ENCODE data around the gene CLTB. TPM values are rescaled to one million over a fixed set of nuclear protein-coding genes. Genes with fewer than 3 reads are reported as not detected.

The CLTB gene
- total and polyA plus RNA-seq, 2 of the 13 experiments (the other 11 are each of a cell fraction or from before 2014, with no cell fraction given): 23.3 to 33.8 TPM

- TF ChIP-seq MYC (CRISPR knock-in tag; IDR thresholded peaks at IDR 0.05; ENCODE audit: borderline replicate concordance) (peak; percentile 67; the same call in 1 of the 2 replicates), KLF15 (CRISPR knock-in tag; IDR thresholded peaks at IDR 0.05; ENCODE audit: borderline replicate concordance) (peak; percentile 84; the same call in 1 of the 2 replicates), MLLT10 (CRISPR knock-in tag; IDR thresholded peaks at IDR 0.05) (no peak), ZNF260 (CRISPR knock-in tag; IDR thresholded peaks at IDR 0.05; ENCODE audit: borderline replicate concordance, low read depth) (no peak), ZNF281 (CRISPR knock-in tag; IDR thresholded peaks at IDR 0.05; ENCODE audit: borderline replicate concordance) (0 out of 2 replicates have a peak, but pooled peaks have one; percentile 13), MAZ (IDR thresholded peaks at IDR 0.05; ENCODE audit: borderline replicate concordance, low read depth, low read length) (peak; percentile 54; the same call in 1 of the 2 replicates), MAZ (CRISPR knock-in tag; IDR thresholded peaks at IDR 0.05; ENCODE audit: low read depth) (peak; percentile 63; the same call in 1 of the 2 replicates), MLX (CRISPR knock-in tag; IDR thresholded peaks at IDR 0.05) (peak; percentile 45; the same call in 1 of the 2 replicates), HOXA7 (CRISPR knock-in tag; IDR thresholded peaks at IDR 0.05) (no peak), ZNF282 (IDR thresholded peaks at IDR 0.05; ENCODE audit: partially characterized antibody) (no peak), CENPBD1 (CRISPR knock-in tag; IDR thresholded peaks at IDR 0.05; ENCODE audit: borderline replicate concordance, low read depth) (no peak), MED8 (CRISPR knock-in tag; IDR thresholded peaks at IDR 0.05; ENCODE audit: insufficient replicate concordance) (no peak), PTBP1 (IDR thresholded peaks at IDR 0.05; ENCODE audit: low read depth, low read length, poor library complexity, severe bottlenecking) (no peak), KDM1A (CRISPR knock-in tag; IDR thresholded peaks at IDR 0.05) (no peak), ZNF572 (CRISPR knock-in tag; IDR thresholded peaks at IDR 0.05) (no peak), BATF2 (CRISPR knock-in tag; IDR thresholded peaks at IDR 0.05) (no peak), DNMT3B (CRISPR knock-in tag; conservative IDR thresholded peaks at IDR 0.05) (0 out of 2 replicates have a peak, but pooled peaks have one; percentile 40), ZNF598 (CRISPR knock-in tag; IDR thresholded peaks at IDR 0.05; ENCODE audit: borderline replicate concordance) (peak; percentile 79; the same call in 1 of the 2 replicates), SNAPC5 (CRISPR knock-in tag; IDR thresholded peaks at IDR 0.05; ENCODE audit: borderline replicate concordance) (no peak), ZNF557 (CRISPR knock-in tag; IDR thresholded peaks at IDR 0.05) (no peak), HNRNPK (IDR thresholded peaks at IDR 0.05; ENCODE audit: low read depth, low read length, poor library complexity, severe bottlenecking) (peak; percentile 49), ZNF672 (CRISPR knock-in tag; IDR thresholded peaks at IDR 0.05) (no peak), ZNF33A (CRISPR knock-in tag; IDR thresholded peaks at IDR 0.05; ENCODE audit: borderline replicate concordance) (no peak), NFE2 (CRISPR knock-in tag; IDR thresholded peaks at IDR 0.05) (no peak), DNMT1 (CRISPR knock-in tag; IDR thresholded peaks at IDR 0.05) (no peak), HMG20A (CRISPR knock-in tag; IDR thresholded peaks at IDR 0.05; ENCODE audit: borderline replicate concordance) (no peak)
These were observed 54.7 kb downstream of the CLTB start, which contains the start of gene KIAA1191 (continued) for GRCh38 chr5:176361437-176362232.

All from HepG2 (cell line).